GM18508 (cell line): ENCODE results near the gene ASTN2.

Experiments
- ATAC-seq: cut with Tn5 transposase; IDR thresholded peaks from one replicate; pipeline ENCODE4 v1.9.1; 2021; ENCODE audit warnings: moderate number of reproducible peaks; ENCODE audit not compliant: insufficient read depth, unreplicated experiment

ASTN2 gene, protein sequence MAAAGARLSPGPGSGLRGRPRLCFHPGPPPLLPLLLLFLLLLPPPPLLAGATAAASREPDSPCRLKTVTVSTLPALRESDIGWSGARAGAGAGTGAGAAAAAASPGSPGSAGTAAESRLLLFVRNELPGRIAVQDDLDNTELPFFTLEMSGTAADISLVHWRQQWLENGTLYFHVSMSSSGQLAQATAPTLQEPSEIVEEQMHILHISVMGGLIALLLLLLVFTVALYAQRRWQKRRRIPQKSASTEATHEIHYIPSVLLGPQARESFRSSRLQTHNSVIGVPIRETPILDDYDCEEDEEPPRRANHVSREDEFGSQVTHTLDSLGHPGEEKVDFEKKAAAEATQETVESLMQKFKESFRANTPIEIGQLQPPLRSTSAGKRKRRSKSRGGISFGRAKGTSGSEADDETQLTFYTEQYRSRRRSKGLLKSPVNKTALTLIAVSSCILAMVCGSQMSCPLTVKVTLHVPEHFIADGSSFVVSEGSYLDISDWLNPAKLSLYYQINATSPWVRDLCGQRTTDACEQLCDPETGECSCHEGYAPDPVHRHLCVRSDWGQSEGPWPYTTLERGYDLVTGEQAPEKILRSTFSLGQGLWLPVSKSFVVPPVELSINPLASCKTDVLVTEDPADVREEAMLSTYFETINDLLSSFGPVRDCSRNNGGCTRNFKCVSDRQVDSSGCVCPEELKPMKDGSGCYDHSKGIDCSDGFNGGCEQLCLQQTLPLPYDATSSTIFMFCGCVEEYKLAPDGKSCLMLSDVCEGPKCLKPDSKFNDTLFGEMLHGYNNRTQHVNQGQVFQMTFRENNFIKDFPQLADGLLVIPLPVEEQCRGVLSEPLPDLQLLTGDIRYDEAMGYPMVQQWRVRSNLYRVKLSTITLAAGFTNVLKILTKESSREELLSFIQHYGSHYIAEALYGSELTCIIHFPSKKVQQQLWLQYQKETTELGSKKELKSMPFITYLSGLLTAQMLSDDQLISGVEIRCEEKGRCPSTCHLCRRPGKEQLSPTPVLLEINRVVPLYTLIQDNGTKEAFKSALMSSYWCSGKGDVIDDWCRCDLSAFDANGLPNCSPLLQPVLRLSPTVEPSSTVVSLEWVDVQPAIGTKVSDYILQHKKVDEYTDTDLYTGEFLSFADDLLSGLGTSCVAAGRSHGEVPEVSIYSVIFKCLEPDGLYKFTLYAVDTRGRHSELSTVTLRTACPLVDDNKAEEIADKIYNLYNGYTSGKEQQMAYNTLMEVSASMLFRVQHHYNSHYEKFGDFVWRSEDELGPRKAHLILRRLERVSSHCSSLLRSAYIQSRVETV (N-terminal part only)

DNA sequence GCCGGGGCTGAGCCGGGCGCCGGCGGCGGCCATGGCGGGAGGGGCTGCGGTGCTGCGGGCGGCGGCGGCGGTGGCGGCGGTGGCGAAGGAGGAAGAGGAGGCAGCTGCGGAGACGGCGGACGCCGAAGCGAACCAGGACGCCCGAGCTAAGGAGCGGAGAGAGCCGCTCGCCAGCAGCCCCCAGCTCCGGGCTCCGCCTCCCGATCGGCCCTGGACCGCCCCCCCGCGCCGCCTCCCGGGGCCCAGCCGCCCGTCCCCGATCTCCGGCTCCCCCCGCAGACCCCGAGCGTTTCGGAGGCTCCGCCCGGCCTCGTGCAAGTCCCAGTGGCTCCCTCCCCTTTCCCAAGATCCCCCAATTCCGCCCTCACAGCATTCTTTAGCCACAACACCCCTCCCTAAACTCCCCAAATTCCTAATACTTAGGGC is at the start of gene ASTN2:
Gene ASTN2, minus strand, starts transcription at position 152 of the 426 bp plus-strand sequence. Its CDS starts 119 bp downstream, at position 33.
- ATAC-seq: no peak

DNA sequence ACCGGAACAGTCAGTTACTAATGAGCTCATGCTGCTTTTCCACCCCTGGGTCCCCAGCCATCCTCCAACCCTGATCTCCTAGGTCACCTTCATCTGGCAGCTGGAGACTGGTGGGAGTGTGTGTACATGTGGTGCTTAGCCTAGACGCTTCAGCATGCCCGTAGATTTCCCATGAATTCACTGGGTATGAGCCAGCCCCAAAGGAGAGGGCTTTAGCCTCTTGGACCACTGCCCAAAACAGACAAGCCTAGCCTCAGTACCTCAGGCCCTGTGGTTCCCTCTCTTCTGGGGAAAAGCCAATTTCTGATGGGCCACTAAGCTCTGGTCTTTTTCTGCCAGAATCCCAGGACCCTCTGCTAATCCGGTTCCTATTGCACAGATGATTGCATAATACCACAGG is 48.0 kb upstream of the ASTN2 start:
- no peak for ATAC-seq

DNA sequence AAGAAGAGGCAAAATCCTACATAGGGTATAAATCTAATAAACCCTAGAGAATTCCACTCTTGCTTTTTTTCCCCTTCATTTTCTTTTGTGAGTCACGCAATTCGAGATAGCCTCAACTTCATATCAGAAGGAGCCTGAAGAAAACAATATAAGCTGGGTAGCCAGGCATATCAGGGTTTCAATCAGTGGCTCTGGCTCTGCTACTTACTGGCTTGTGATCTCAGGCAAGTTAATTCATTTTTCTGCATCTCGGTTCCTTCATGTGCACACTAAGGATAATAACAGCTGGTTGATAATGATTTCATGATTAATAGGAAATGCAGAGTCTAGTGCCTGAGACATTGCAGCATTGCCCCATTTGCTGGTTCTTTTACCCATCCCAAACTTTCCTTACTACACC is 46.5 kb upstream of the ASTN2 start:
- no peak for ATAC-seq

DNA sequence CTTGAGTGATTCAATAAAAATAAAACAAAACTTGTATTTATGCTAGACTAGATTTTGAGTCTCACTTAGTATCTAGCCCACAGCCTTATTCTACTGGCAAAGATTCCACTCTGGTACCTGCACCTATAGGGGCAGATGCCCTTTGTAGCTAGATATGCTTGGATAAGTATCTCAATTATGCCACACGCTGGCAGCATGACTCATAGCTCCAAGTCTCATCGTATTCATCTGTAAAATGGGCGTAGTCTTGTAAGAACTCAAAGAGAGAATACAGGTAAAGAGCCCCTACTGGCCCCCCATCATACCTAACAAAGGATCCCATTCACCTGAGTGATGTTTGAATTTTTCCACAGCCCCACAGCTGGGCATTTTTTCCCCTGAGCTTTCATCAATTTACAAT is 45.9 kb upstream of the ASTN2 start:
- ATAC-seq: no peak

DNA sequence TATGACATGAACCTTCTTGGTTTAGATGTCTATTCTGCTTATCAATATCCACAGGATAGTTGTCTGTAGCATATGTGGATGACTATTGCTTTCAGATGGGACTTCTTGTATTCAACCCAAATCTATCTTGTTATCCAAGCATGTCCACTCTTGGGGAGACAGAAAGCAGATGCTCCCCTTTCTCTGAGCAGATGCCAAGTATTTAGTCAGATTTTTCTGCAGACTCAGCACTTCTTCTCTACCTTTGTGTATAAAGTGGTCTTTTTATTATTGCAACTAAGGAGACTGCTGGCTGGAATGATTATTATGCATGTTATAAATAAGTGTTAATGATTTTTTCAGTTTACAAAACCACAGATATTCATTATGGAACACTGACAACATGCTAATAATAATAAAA is 45.1 kb upstream of the ASTN2 start:
- no peak for ATAC-seq

DNA sequence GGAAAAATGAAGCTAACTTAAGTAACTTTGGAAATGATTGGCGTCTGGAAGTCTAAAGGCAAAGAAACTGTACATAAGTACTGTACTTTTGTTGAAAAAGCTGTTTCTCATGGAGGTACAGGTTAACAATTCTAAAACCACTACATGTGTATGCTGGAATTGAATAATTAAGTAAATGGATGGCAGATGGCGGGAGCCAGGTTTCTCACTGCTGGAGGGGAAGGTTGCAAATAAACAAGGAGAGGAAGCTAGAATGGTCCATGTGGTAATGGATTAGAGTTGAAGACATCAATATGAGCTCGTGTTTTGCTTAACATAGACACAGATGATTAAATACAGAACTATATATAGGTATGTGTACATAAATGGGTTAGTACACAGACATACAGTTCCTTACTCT is 43.2 kb upstream of the ASTN2 start:
- ATAC-seq: no peak

DNA sequence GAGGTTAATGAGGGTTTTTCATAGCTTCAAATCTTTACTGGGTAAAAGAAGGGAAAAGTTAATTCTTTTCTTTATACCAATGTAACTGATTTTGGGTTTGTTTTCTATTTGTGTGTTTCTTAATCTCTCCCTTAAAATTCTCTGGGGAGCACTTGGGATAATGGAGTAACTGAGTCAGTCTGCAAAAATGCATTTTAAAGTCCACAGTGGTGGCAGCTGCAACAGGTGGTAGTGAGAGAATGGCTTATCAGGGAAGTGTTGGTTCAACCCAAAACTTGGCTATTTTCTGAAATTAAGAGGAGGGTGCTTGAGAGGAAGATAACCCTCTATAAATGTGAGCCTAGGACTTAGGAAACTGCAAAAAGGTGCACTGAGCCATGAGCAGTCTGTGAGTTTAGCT is 39.9 kb upstream of the ASTN2 start:
- ATAC-seq: no peak

DNA sequence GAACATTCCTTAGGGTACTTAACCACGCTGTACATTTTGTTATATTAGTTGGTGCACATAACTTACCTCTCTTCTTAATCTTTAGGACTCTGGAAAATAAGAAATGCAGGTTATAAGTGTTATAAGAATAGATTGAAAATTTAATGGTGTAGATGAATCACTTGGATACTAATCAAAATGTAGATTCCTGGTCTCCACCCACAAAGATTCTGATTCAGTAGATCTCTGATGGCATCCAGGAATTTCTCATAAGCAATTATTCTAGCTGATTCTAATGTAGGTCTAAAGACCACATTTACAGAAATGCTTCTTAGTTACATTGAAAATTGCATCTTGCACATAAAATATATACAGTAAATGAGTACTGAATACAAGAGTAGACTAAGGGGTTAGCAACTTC is 38.9 kb upstream of the ASTN2 start:
- no peak for ATAC-seq

DNA sequence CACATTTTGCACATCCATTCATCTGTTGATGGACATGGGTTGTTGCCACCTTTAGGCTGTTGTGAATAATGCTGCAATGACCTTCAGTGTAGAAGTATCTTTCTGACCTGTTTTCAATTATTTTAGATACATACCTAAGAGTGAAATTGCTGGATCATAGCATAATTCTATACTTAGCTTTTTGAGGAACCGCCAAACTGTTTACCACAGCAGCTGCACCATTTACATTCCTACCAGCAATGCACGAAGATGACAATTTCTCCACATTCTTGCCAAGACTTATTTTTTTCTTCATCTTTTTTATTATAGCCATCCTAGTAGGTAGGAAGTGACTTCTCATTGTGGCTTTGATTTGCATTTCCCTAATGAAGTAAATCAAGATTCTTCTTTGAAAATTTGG is 36.5 kb upstream of the ASTN2 start:
- no peak for ATAC-seq

DNA sequence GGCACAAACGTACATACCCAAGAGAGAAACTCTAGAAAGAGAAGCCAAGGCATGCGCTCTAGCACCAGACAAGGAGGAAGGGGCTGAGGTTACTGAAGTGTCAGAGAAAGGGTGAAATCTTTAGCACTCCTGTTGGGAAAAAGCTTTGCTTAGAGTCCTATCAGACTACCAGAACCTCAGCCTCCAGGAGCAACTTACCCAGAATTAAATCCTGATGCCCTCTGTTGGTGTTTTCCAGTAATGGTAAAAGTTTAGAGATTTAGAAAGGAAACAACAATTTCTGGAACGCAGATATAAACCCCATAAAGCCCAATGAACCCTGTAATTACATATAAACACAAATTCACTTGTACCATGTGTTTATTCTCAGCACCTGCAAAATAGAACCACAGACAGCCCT is 33.2 kb upstream of the ASTN2 start:
- no peak for ATAC-seq

DNA sequence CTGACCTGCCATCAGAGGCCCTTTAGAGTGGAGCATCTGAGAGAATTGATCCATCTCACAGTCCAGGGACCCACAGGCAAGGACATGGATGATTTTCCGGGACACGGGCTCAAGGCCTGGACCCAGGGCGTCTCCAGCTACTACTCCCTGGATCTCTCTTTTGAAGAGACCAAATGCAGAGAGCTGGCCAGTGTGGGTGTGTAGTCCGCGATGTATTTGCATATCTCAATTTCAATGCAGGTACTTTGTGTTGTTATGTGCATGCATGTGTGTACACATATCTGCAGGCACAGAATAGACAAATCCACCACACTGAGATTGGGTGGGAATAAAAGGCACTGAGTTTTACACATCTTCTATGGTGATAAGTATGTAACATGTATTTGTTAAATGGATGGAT is 30.8 kb upstream of the ASTN2 start:
- no peak for ATAC-seq

DNA sequence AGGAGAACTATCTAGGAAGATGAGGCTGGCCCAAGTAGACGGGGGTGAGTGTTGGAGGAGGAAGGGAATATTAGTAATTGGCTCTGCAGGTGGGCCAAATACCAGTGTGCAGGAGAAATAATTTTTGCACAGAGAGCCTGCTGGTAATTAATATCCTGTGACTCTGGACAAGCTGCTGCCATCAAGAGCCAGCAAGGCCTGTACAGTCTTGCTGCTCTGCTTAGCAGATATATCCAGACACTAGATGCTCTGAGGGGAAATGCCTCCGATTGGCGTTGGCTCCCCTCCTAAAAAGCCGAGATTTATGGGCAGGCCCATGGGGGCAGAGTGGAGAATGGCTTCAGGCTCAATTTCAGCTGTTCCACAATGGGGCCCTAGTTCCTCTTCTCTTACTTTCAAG is 29.6 kb upstream of the ASTN2 start:
- no peak for ATAC-seq

DNA sequence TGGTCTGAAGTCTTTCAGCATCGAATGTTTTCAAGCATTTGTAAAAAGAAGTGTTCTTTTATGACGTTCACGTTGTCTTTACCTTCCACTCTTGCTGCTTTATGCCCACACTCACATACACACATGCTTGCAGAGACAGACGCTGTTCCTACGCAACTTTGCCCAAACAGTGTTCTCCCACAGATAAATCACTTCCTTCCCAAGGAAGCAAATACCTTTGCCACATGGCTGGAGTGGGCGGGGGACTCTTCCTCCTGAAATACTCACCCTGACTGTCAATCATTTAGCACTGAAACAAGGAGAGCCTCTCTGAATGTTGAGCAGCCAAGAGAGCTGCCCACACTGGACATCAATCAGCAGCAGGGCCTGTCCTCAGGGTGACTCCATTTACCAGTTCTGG is 22.4 kb upstream of the ASTN2 start:
- no peak for ATAC-seq

DNA sequence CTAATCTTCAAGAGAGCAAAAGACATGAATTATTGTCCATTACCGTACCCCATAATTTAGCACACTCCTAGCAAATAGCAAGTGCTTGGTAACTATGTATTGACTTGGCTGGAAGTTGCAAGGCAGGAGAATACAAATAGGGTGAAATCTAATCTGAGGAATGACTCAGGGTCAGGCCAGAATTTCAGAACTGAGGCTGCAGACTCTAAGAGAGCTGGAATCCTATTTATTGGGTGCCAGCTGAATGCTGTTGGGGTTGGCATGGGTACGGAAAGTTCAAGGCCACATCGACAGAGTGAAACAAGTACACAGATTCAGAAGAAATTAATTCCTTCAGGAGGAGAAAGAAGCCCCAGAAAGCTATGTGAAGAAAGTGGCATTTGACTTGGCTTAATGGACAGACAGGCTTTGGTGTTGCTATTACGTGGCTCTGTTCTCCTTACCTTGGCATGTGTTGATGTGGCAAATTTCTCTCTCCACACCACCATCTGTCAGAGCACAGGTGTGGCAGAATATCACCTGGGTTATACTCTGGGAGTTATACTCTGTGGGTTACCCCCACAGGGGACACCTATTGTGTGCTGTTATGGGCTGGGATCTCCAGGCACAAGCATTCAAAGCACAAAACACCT is 20.9 kb upstream of the ASTN2 start:
- no peak for ATAC-seq

DNA sequence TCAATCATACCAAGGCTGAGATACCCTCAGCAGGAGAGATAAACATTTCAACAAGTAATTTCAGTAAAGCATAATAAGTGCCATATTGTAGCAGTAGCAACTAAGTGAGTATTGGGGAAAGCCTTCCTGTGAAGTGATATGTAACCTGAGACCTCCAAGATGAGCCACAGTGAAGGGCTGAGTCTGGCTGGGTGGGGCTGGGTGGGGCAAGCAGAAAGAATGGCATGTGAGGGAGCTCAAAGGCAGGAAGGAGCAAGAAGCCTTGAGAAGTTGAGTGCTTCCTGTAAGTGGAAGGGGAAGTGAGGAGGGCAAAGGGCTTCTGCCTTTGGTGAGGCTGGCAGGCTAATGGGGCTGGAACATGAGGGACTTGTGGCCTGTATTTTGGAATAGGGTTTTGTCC is 19.7 kb upstream of the ASTN2 start:
- no peak for ATAC-seq

DNA sequence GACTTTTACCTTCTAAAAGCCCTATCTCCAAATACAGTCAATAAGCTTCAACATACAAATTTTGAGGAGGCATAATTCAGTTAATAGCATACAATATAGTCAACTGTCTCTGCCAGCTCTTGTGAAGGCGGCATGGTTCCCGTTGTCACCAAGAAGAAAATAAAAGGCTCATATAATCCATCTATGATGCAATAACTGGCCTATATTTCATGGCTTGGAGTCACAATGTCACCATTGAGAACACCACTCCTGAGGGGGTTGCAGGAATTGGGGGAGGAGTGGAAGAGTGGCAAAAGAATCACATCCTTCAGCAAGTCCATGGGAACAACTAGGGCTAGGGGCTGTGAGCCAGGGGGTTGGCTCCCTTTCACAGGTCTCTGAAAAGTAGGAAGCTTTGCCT is 16.0 kb upstream of the ASTN2 start:
- no peak for ATAC-seq

DNA sequence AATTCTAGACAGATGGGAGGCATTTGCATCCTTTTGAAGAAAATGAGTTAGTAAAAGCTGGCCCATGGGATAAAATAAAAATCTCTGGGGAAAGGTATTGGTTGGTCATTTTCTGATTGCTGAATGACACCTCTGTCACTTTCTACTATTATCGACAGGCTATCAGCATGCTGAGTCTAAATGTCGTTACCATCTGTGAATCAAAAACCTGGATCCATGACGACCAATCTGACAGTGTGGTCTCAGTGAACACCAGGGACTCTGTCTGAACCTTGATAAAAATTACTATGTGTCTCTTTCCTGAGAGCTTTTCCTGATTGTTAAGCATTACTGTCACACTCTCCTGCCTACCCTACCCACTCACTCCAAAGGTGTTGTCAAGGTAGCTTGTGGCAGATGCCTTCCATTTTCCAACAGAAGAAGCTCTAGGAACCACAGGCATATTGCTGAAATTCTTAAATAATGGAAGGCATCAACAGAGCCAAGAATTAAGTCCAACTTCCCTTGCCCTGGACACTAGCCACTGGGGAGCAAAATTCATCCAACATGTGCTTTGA is 12.6 kb upstream of the ASTN2 start:
- no peak for ATAC-seq

DNA sequence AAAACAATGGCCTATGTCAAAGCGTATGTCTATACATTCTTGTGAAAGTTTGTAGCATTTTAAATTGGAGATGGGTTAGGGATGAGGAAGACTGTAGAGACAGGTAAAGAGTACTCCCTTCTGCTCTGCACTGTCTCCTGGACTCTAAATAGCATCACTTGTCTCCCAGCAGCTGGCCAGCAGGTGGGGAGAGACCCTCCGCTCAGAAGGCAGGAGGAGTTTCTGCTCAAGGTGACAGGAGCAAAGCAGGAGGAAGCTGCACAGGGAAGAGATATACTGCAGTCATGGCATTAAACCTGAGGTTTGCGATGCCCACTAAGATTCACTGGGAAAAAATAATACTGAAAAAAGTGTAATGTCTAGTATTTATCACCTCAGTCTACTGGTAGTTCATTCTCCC is 10.7 kb upstream of the ASTN2 start:
- no peak for ATAC-seq

DNA sequence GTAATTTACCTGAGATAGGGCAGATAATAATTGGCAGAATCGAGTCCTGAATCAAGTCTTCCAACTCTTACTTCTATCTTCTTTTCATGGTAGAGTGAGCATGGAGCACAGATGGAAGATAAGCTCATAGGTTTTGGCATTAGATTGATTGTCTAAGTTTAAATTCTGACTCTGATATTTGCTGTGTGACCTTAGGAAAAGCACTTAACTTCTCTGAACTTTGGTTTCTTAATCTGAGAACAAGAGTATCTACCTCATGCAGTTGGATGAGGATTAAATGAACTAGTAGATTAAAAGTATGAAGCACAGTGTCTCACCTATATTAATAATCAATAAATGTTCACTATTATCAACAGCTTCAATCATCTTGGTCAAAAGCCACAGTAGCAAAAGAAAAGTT is 9.4 kb upstream of the ASTN2 start:
- ATAC-seq: no peak

DNA sequence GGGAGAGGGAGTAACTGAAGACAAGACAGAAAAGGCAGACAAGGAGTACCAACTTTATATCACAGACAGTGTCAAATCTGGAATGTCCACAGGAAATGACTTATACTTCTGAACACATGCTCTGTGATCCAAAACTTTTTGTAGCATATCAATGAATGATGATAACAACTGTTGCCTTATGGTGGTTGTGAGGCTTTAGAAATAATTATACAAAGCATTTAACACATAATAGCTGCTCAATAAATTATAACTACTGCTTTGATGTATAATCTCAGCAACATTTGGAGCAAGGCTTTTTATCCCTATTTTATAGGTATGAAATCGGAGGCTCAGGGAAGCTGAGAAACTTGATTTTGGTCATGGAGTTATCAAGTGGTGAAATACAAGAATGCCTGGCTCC is 3.3 kb upstream of the ASTN2 start:
- ATAC-seq: no peak
